ENCODE measurements around the gene MTHFSD. TPM values are rescaled to one million over a fixed set of nuclear protein-coding genes. Genes with fewer than 3 reads are reported as not detected.

Gene MTHFSD
- polyA plus RNA-seq, 3 donors: 22.1 to 29.4 (median 23.9) TPM

DNA sequence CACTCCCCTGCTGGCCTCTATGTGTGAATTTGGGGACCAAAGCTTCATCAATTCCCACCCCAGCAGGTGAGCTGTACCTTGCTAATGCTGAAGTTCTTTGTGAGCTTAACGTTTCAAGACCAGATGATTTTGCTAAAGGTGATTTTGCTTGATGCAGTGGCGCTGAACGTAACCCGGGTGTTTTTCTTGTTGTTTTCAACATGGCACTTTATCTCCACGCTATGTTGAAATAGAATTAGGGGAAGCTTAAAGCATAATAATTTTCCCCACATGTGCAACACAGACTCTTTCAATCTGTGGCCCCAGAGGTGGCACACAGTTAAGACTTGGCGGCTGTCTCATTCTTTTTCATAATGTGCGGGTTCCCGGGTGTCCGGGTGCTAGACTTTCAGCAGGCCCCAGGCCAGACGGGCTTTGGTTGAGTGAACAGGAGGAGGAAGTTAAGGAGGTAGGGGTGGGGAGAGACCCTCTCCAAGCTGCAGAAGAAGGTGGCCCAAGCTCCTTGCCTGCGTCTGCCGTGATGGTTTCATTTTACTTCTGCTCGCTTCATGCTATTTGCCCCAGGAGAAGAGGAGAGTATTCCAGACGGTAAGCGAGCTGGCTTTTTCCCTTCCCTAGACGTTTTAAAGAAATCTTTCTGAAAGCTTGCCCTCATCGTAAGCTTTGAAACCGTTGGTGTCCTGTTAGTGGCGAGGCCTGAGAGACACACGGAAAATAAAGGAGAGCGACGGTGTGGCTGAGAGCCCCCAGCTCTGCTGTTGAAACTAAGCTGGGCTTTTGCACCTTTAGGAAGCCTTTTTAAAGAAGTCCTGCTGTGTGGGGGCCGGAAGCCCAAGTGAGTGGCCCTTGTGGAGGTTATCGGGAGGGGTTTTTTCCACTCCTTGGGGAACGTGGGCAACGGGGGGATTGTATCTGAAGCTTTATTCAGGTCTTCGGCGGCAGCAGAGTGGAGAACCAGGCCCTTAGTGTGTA, 15.8 kb upstream of the MTHFSD start:
- no peak for DNase-seq (ENCODE audit: low read depth in 3 of 3, low spot score in 2 of 3)

GRCh38 chr16:86569701-86570447, 14.8 kb upstream of the MTHFSD start:
- DNase-seq (ENCODE audit: low read depth in 3 of 3, low spot score in 2 of 3): no peak

- DNase-seq (ENCODE audit: low read depth in 3 of 3, low spot score in 2 of 3): no peak
These were observed 13.9 kb upstream of the MTHFSD start for GRCh38 chr16:86568677-86569623.

- no peak for DNase-seq (ENCODE audit: low read depth in 3 of 3, low spot score in 2 of 3)
These were observed 12.9 kb upstream of the MTHFSD start for GRCh38 chr16:86567701-86568581.

DNA sequence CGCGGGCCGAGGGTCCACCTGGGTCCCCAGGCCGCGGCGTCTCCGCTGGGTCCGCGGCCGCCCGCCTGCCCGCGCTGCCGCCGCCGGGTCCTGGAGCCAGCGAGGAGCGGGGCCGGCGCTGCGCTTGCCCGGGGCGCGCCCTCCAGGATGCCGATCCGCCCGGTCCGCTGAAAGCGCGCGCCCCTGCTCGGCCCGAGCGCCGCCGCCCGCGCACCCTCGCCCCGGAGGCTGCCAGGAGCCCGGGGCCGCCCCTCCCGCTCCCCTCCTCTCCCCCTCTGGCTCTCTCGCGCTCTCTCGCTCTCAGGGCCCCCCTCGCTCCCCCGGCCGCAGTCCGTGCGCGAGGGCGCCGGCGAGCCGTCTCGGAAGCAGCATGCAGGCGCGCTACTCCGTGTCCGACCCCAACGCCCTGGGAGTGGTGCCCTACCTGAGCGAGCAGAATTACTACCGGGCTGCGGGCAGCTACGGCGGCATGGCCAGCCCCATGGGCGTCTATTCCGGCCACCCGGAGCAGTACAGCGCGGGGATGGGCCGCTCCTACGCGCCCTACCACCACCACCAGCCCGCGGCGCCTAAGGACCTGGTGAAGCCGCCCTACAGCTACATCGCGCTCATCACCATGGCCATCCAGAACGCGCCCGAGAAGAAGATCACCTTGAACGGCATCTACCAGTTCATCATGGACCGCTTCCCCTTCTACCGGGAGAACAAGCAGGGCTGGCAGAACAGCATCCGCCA, 12.1 kb upstream of the MTHFSD start:
- no peak for DNase-seq (ENCODE audit: low read depth in 3 of 3, low spot score in 2 of 3)

DNA sequence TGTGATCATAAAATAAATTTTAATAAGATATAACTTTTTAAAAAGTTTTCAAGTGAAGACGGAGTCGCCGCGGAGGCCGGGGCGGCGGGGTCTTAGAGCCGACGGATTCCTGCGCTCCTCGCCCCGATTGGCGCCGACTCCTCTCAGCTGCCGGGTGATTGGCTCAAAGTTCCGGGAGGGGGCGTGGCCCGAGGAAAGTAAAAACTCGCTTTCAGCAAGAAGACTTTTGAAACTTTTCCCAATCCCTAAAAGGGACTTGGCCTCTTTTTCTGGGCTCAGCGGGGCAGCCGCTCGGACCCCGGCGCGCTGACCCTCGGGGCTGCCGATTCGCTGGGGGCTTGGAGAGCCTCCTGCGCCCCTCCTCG, 11.5 kb upstream of the MTHFSD start, which contains the start of gene FOXC2:
Gene FOXC2, plus strand, starts transcription at position 229 of the 365 bp plus-strand sequence. CDS start 507 bp downstream, outside the sequence.
- peak in 2 of 3 donors; percentile 93 for DNase-seq (ENCODE audit: low read depth in 3 of 3, low spot score in 2 of 3)

DNA sequence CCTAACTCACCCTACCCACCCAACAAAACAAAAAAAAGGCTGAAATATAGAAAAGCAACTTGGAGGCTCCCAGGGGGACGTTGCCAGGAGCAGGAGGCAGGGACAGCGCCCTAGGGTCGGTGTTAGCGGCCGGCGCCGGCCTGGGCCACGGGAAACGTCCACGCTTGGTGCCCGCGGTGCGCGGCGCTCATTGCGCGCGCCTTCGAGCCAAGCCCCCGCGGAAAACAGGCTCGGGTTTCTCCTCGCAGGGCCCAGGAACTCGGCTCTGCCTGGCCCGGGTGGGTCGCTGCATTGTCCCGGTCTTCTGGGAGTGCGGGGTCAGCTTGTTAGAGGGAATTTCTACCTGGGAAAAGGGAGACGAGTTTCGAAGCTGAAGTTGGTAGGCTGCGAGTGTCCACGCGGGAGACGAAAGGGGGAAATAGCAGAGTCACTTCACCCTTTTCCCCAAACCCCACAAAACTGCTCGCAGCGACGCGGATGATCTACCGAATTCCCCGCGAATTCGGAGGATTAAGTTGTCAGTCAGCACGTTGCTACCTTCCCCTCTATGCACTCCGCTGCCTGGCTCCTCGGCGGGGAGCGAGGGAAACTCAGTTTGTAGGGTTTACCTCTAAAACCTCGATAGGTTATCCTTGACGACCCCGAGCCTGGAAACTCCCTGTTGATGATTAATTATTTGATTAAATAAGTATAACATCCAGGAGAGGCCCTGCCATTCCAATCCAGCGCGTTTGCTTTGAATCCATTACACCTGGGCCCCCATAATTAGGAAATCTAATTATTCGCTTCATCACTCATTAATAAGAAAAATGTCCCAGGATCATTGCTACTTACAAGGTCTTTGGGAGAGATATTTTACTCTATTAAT, 10.8 kb upstream of the MTHFSD start:
- DNase-seq (ENCODE audit: low read depth in 3 of 3, low spot score in 2 of 3): no peak

GRCh38 chr16:86565181-86565631, 10.2 kb upstream of the MTHFSD start:
- no peak for DNase-seq (ENCODE audit: low read depth in 3 of 3, low spot score in 2 of 3)

DNA sequence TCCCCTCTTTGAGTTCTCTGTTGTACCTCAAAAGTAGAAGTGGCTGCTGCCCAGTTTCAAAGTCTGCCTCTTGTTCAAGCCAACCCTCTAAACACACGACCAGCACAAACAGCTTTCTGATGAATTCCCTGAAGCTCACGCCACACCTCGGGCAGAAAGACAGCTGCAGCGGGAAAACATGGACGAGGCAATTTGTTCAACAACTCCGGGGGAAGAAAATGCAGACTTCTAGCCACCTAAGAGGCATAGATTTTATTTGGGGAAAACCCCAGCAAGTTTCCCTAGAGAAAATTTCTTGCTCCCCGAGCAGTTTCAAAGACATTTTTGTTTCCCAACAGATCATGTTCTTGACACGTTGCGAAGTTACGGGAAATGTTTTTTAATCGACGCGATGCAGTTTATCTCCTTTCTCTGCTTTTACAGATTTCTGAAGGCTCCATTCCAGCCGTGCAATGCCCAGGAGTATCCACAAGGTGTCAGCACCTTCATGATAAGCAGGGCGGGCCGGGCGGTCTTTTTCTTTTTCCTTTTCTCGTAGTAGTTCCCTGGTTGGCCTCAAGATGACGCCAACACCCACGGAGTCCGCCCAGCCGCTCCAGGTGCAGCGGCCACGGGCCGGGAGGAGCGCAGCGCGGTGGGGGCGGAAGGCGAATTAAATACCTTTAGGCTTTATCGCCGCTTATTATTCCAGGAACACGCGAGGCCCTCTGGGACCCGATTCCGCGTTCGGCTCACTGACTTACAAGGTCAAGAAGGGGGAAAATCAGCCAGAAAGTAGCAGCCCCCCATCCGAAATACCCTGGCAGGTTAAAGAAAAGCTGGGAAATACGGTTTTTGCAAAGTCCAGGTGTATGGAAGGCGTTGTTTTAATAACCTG, 8.7 kb upstream of the MTHFSD start:
- DNase-seq (ENCODE audit: low read depth in 3 of 3, low spot score in 2 of 3): peak in 2 of 3 donors; percentile 86

- no peak for DNase-seq (ENCODE audit: low read depth in 3 of 3, low spot score in 2 of 3)
These were observed 7.3 kb upstream of the MTHFSD start for GRCh38 chr16:86562356-86562755.

DNA sequence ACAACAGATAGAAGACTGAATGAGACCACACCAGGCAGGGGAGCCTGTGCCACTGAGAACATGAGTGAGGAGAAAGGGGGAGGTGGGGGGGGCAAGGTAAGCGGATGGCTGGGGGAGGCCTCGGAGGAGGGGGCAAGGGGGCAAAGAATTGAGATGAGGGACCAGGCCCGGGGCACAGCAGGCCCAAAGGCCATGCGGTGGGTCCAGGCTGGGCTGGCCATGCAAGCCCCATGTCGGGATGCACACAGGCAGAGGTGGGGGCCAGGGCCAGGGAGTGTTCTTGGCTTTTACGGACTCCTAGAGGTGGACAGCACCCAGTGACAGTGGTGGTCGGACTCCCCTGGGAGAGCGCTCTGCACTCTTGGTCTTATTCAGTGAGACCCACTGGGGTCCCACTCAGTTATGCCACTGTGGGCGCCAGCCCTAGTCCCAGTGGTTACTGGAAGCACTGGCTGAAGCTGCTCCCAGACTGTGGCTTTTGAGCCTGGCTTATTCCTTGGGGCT, 4.8 kb upstream of the MTHFSD start:
- DNase-seq (ENCODE audit: low read depth in 3 of 3, low spot score in 2 of 3): no peak

- DNase-seq (ENCODE audit: low read depth in 3 of 3, low spot score in 2 of 3): no peak
These were observed 3.5 kb upstream of the MTHFSD start for GRCh38 chr16:86558355-86559193.

- no peak for DNase-seq (ENCODE audit: low read depth in 3 of 3, low spot score in 2 of 3)
These were observed 2.6 kb upstream of the MTHFSD start for GRCh38 chr16:86557587-86557986.

GRCh38 chr16:86556576-86556975, 1.5 kb upstream of the MTHFSD start:
- no peak for DNase-seq (ENCODE audit: low read depth in 3 of 3, low spot score in 2 of 3)

DNA sequence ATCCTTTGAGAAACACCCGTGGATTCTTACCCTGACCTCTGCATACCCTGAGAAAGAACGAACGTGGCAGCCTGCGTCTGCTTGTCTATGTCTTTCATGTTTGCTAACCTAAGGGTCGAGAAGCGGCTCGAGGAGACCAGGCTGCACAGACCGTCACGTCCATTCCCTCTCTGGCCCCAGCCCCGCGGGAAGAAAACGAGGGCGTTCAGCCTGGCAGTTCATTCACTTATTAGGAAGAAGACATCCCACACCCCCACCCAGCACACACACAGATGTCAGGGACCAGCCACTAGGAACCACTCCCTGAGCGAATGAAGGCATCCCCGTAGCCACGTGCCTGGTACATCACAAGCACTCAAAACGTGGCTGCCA, 655 bp upstream of the MTHFSD start:
- no peak for DNase-seq (ENCODE audit: low read depth in 3 of 3, low spot score in 2 of 3)

DNA sequence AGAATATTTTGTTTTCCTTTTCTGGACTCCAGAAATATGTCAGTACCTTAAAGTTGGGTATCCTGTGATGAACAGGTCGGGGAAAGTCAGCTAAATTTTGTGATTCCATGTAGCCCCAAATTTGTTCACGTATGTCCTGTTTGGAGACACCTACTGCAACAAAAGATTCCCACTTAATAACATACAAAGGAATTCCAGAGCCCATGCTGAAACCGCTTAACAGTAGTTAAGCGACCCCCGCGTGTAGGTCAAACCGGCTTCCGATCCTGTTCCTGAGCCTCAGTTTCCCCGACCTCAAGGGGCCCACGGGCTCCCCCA, 477 bp downstream of the MTHFSD start:
- no peak for DNase-seq (ENCODE audit: low read depth in 3 of 3, low spot score in 2 of 3)
